Panc1 (cell line): ENCODE data around the gene CHST12. TPM values are rescaled to one million over a fixed set of nuclear protein-coding genes. Genes with fewer than 3 reads are reported as not detected.

Source experiments
- ATAC-seq: fragments of 200-7000 bp; cut with Tn5 transposase; 2 replicates; pipeline ENCODE4 v1.9.1; 2020; ENCODE audit warnings: mild to moderate bottlenecking, moderate library complexity
- BruUV-seq: library from RNA; stranded (reverse); fragments of 400-500 nt; replicated peaks from 2 replicates; lab custom pipeline; 2021; lab: Mats Ljungman, UMichigan
- CTCF ChIA-PET: fragments of 300-600 bp; sonication (Branson Sonifier 250); formaldehyde crosslinking; loops from one replicate; lab custom pipeline; 2022; ENCODE audit warnings: antibody characterized with exemption; lab: Charles Lee
- POLR2A ChIA-PET: fragments of 300-600 bp; sonication (Branson Sonifier 250); formaldehyde crosslinking; loops from one replicate; lab custom pipeline; 2022; ENCODE audit warnings: antibody characterized with exemption; lab: Charles Lee
- DNase-seq: peaks from one replicate; pipeline ENCODE4 v3.0.0-alpha.2; 2010; ENCODE audit warnings: low read depth, low spot score
- H3K27ac ChIP-seq: 2 replicates; pipeline ENCODE4 v1.5.1; 2011; ENCODE audit warnings: mild to moderate bottlenecking, low read length, inconsistent platforms
- H3K27me3 ChIP-seq: fragments of 200-500 bp; sonication (Bioruptor generic); 2 replicates; pipeline ENCODE4 v1.6.0; 2014; ENCODE audit warnings: low read length, inconsistent platforms; ENCODE audit not compliant: control insufficient read depth, insufficient read depth
- H3K36me3 ChIP-seq: fragments of 200-500 bp; sonication (Bioruptor generic); 2 replicates; pipeline ENCODE4 v1.5.1; 2014; ENCODE audit warnings: inconsistent platforms, mild to moderate bottlenecking, low read length, moderate library complexity; ENCODE audit not compliant: control insufficient read depth, insufficient read depth
- H3K4me1 ChIP-seq: 2 replicates; pipeline ENCODE4 v1.5.1; 2011; ENCODE audit warnings: inconsistent platforms, mild to moderate bottlenecking, low read length, moderate library complexity; ENCODE audit not compliant: control insufficient read depth, insufficient read depth
- H3K4me3 ChIP-seq, 2 experiments: 2 replicates each; pipeline ENCODE4 v1.5.1; 2011 to 2012; ENCODE audit warnings: low read depth in 2 of 2, low read length in 2 of 2, mild to moderate bottlenecking in 2 of 2, inconsistent platforms in 1 of 2, moderate library complexity in 1 of 2
- H3K9me3 ChIP-seq: fragments of 200-500 bp; sonication (Bioruptor generic); 2 replicates; pipeline ENCODE4 v1.5.1; 2014; ENCODE audit warnings: low read depth, mild to moderate bottlenecking, inconsistent platforms, low read length, moderate library complexity; ENCODE audit not compliant: control insufficient read depth, insufficient read depth
- POLR2AphosphoS5 ChIP-seq: IDR thresholded peaks from 2 replicates; pipeline ENCODE4 v1.6.1; 2012; ENCODE audit warnings: mild to moderate bottlenecking, low read depth, low read length, moderate library complexity
- SIN3A ChIP-seq: IDR thresholded peaks from 2 replicates; pipeline ENCODE4 v1.6.1; 2012; ENCODE audit warnings: low read depth, mild to moderate bottlenecking, low read length, moderate library complexity, borderline replicate concordance; ENCODE audit not compliant: insufficient read depth
- TCF7L2 ChIP-seq: IDR thresholded peaks from 2 replicates; pipeline ENCODE4 v1.6.1; 2011; ENCODE audit warnings: mild to moderate bottlenecking, low read depth, low read length, inconsistent platforms
- in situ Hi-C: cut with HindIII; loops from 2 replicates; pipeline ENCODE4 v1.10.0; 2016; ENCODE audit warnings: low sequenced_read_pairs, low pct_unique_long_range_greater_than_20kb
- intact Hi-C: fragments of 100-400 bp; cut with micrococcal nuclease; formaldehyde crosslinking; loops from one replicate; pipeline ENCODE4 v1.10.0; 2022; ENCODE audit not compliant: unreplicated experiment
- total RNA-seq: library from RNA; stranded (reverse); gene quantifications from one replicate; pipeline ENCODE4 v1.2.1, GENCODE V29; 2021; ENCODE audit not compliant: unreplicated experiment
- TF ChIP-seq, protein P1 (sequence below): fragments of 450-650 bp; IDR thresholded peaks from 2 replicates; pipeline ENCODE4 v1.5.1; 2017; ENCODE audit warnings: mild to moderate bottlenecking
- TF ChIP-seq, protein P2 (sequence below), 2 experiments: IDR thresholded peaks; 2 replicates each; pipeline ENCODE4 v1.6.1; 2011 to 2012; ENCODE audit warnings: low read depth in 2 of 2, control low read depth in 1 of 2, low read length in 1 of 2, mild to moderate bottlenecking in 1 of 2, moderate library complexity in 1 of 2; ENCODE audit not compliant: insufficient read depth in 1 of 2

The CHST12 gene
- total RNA-seq, 1 experiment from 2014 or later, result 48.3 TPM

DNA sequence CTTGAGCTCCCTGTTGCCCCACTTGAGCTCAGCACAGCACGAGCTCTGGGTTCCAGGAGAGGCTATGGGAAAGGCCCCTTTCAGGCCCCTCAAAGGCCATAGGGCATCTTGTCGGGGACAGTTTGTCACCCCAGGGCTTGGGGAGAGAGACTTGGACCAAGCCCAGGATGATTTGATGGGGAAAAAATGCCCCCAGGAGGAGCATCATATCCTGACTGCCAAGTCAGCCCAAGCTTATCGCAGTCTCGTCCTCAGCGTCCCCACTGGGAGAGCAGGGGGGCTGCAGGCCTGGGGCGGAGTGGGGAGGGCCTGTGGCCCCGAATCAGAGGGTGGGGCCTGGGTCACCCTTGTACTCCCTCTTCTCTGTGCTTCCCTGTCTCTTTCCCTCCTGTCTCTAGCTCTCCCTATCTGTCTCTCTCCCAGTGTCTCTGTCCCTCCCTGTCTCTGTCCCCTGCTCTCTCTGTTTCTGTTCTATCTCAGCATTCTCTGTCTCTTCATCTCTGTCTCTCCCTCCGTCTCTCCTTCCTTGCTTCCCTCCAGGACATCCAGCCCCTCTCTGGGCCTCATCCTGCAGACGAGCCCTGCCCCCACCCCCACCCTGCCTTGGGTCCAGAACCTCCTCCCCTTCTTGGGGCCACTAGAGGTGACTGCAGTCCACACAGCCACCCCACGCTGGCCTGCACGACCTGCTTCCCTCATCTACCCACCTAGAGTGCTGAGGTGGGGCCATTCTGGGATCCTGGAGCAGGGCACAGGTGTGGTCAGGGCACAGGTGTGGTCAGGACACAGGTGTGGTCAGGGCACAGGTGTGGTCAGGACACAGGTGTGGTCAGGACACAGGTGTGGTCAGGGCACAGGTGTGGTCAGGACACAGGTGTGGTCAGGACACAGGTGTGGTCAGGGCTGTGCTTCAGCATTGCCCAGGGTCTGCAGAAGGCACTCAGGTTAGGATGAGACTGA lies 90.1 kb downstream of the CHST12 start:
- H3K27me3 ChIP-seq, result no peaks in the 10 kb centered on the region
- no TSS peak for BruUV-seq
- H3K4me1 ChIP-seq, result peaks cover 14% of the 10 kb centered on the region
- DNase-seq (no peak), ATAC-seq (no peak)
- intact Hi-C loops, result no loop called here
- no peak overlapping the region for H3K4me3 ChIP-seq
- H3K36me3 ChIP-seq, result no peaks in the 10 kb centered on the region
- in situ Hi-C loops, result no loop called here
- no peak overlapping the region for H3K27ac ChIP-seq
- no peaks in the 10 kb centered on the region for H3K9me3 ChIP-seq
- TF ChIP-seq, protein P1, sequence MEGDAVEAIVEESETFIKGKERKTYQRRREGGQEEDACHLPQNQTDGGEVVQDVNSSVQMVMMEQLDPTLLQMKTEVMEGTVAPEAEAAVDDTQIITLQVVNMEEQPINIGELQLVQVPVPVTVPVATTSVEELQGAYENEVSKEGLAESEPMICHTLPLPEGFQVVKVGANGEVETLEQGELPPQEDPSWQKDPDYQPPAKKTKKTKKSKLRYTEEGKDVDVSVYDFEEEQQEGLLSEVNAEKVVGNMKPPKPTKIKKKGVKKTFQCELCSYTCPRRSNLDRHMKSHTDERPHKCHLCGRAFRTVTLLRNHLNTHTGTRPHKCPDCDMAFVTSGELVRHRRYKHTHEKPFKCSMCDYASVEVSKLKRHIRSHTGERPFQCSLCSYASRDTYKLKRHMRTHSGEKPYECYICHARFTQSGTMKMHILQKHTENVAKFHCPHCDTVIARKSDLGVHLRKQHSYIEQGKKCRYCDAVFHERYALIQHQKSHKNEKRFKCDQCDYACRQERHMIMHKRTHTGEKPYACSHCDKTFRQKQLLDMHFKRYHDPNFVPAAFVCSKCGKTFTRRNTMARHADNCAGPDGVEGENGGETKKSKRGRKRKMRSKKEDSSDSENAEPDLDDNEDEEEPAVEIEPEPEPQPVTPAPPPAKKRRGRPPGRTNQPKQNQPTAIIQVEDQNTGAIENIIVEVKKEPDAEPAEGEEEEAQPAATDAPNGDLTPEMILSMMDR, result no peak
- no peak for TF ChIP-seq SIN3A
- no peak for TF ChIP-seq TCF7L2
- TF ChIP-seq, protein P2, sequence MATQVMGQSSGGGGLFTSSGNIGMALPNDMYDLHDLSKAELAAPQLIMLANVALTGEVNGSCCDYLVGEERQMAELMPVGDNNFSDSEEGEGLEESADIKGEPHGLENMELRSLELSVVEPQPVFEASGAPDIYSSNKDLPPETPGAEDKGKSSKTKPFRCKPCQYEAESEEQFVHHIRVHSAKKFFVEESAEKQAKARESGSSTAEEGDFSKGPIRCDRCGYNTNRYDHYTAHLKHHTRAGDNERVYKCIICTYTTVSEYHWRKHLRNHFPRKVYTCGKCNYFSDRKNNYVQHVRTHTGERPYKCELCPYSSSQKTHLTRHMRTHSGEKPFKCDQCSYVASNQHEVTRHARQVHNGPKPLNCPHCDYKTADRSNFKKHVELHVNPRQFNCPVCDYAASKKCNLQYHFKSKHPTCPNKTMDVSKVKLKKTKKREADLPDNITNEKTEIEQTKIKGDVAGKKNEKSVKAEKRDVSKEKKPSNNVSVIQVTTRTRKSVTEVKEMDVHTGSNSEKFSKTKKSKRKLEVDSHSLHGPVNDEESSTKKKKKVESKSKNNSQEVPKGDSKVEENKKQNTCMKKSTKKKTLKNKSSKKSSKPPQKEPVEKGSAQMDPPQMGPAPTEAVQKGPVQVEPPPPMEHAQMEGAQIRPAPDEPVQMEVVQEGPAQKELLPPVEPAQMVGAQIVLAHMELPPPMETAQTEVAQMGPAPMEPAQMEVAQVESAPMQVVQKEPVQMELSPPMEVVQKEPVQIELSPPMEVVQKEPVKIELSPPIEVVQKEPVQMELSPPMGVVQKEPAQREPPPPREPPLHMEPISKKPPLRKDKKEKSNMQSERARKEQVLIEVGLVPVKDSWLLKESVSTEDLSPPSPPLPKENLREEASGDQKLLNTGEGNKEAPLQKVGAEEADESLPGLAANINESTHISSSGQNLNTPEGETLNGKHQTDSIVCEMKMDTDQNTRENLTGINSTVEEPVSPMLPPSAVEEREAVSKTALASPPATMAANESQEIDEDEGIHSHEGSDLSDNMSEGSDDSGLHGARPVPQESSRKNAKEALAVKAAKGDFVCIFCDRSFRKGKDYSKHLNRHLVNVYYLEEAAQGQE (IDR thresholded peaks at IDR 0.05; ENCODE audit: insufficient read depth in 1 of 2, low read depth in 2 of 2, low read length in 1 of 2), result no peak
- no peak for TF ChIP-seq POLR2AphosphoS5
- ChIA-PET POLR2A (no interaction called here), CTCF (interaction anchor here (1.2 kb wide), 1 partner anchor 25 kb away, joined by 3 read pairs; no protein-coding TSS in a partner anchor)

DNA sequence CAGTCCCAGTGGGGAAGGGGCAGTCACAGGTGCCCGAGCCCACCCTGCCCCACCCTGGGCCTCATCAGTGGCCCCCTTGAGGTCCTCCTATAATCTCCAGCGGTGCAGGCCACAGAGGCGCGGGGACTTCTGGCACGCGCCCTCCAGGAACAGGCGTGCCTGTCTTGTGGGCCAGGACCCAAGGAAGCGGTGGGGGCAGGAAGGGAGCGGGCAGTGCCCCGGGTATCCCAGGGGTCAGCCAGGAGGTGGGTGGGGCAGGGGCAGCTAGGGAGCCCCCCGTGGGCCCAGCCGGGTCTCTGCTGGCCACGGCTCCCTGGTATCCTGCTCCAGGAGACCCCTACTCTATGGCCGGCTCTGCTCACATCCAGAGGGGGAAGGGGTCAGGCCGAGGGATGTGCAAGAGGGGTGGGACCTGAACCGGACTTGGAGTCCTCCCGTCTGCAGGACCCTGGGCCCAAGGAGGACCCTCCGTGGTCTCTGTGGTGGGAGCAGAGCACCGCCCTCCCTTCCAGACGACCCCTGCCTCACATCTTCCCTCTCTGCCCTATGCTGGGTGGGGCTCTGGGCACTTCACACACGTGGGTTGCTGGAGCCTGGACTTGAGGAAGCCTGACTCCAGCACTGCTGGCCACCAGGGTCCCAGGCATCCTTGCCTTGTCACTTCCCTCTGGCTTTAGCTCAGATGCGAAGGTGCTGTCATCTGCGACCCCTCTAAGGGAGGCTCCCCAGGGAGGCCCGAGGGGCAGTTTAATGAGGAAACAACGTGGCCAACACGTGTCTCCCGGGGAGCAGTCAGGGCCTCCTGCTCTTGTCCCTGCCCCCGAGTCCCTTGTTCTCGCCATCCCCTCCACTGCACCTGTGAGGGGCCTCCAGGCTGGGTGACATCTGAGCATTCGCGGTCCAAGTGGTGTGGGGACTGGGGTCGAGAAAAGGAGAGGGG lies 91.0 kb downstream of the CHST12 start:
- TF ChIP-seq, protein P1, result no peak
- TF ChIP-seq SIN3A, result no peak
- TF ChIP-seq, protein P2 (IDR thresholded peaks at IDR 0.05; ENCODE audit: insufficient read depth in 1 of 2, low read depth in 2 of 2, low read length in 1 of 2), result no peak
- no peak for TF ChIP-seq POLR2AphosphoS5
- Histone ChIP-seq H3K9me3 (no peaks in the 10 kb centered on the region), H3K4me1 (peaks cover 20% of the 10 kb centered on the region), H3K27ac (no peak overlapping the region), H3K36me3 (no peaks in the 10 kb centered on the region), H3K27me3 (no peaks in the 10 kb centered on the region), H3K4me3 (no peak overlapping the region)
- ATAC-seq (no peak), DNase-seq (no peak)
- in situ Hi-C loops (no loop called here), intact Hi-C loops (no loop called here)
- ChIA-PET POLR2A (interaction anchor here (0.7 kb wide), 1 partner anchor 973 kb away, joined by 10 read pairs; no protein-coding TSS in a partner anchor), CTCF (no interaction called here)
- BruUV-seq, result no TSS peak
